ENCODE data around the gene ZBED4. TPM values are rescaled to one million over a fixed set of nuclear protein-coding genes. Genes with fewer than 3 reads are reported as not detected.

The ZBED4 gene
- total and polyA plus RNA-seq, 2 of the 13 experiments (the other 11 are each of a cell fraction or from before 2014, with no cell fraction given): 5.4 to 9.6 TPM

GRCh38 chr22:49826603-49827270 is 26.9 kb upstream of the ZBED4 start (continued):
- TF ChIP-seq ZNF770 (CRISPR knock-in tag; IDR thresholded peaks at IDR 0.05): peak; percentile 24
- no peak for TF ChIP-seq TIGD3 (CRISPR knock-in tag; IDR thresholded peaks at IDR 0.05; ENCODE audit: borderline replicate concordance)
- 0 out of 2 replicates have a peak, but pooled peaks have one; percentile 55 for TF ChIP-seq ZNF782 (CRISPR knock-in tag; IDR thresholded peaks at IDR 0.05; ENCODE audit: borderline replicate concordance)
- TF ChIP-seq KLF15 (CRISPR knock-in tag; IDR thresholded peaks at IDR 0.05; ENCODE audit: borderline replicate concordance): 0 out of 2 replicates have a peak, but pooled peaks have one; percentile 65
- no peak for TF ChIP-seq CEBPB (IDR thresholded peaks at IDR 0.05; ENCODE audit: borderline replicate concordance, low read depth, low read length)
- TF ChIP-seq ARID4A (CRISPR knock-in tag; IDR thresholded peaks at IDR 0.05; ENCODE audit: borderline replicate concordance): peak; percentile 70; the same call in 1 of the 2 replicates
- peak; percentile 71 for TF ChIP-seq RBFOX2 (IDR thresholded peaks at IDR 0.05; ENCODE audit: low read depth, low read length)
- TF ChIP-seq HINFP (CRISPR knock-in tag; IDR thresholded peaks at IDR 0.05; ENCODE audit: low read depth): 0 out of 2 replicates have a peak, but pooled peaks have one; percentile 48
- 0 out of 2 replicates have a peak, but pooled peaks have one; percentile 2 for TF ChIP-seq JUND (CRISPR knock-in tag; IDR thresholded peaks at IDR 0.05)
- TF ChIP-seq ZNF709 (CRISPR knock-in tag; IDR thresholded peaks at IDR 0.05): 0 out of 2 replicates have a peak, but pooled peaks have one; percentile 50
- no peak for TF ChIP-seq ZNF598 (CRISPR knock-in tag; IDR thresholded peaks at IDR 0.05; ENCODE audit: borderline replicate concordance)

Measured in HepG2 (cell line).